HT1080 (cell line): ENCODE data around the gene ATP8B2. TPM values are rescaled to one million over a fixed set of nuclear protein-coding genes. Genes with fewer than 3 reads are reported as not detected.
"Not testable (repeated sequence)": the region's sequence is repeated elsewhere in the genome, so short reads cannot be mapped to it uniquely, and the experiment has no call there.

Source experiments
- DNase-seq: peaks from one replicate; pipeline ENCODE4 v3.0.0-alpha.2; 2015; ENCODE audit warnings: low read depth
- polyA plus RNA-seq, 2 experiments: library from polyadenylated mRNA; depleted of rRNA; stranded (reverse); fragments of >200 nt; gene quantifications; 2 replicates each; pipeline ENCODE4 v1.2.3, GENCODE V29; 2015
- total RNA-seq: library from RNA; depleted of rRNA; stranded (reverse); fragments of >200 nt; shearing (Covaris generic); gene quantifications from 2 replicates; pipeline ENCODE4 v1.2.3, GENCODE V29; 2014; rRNA removed

The ATP8B2 gene, protein sequence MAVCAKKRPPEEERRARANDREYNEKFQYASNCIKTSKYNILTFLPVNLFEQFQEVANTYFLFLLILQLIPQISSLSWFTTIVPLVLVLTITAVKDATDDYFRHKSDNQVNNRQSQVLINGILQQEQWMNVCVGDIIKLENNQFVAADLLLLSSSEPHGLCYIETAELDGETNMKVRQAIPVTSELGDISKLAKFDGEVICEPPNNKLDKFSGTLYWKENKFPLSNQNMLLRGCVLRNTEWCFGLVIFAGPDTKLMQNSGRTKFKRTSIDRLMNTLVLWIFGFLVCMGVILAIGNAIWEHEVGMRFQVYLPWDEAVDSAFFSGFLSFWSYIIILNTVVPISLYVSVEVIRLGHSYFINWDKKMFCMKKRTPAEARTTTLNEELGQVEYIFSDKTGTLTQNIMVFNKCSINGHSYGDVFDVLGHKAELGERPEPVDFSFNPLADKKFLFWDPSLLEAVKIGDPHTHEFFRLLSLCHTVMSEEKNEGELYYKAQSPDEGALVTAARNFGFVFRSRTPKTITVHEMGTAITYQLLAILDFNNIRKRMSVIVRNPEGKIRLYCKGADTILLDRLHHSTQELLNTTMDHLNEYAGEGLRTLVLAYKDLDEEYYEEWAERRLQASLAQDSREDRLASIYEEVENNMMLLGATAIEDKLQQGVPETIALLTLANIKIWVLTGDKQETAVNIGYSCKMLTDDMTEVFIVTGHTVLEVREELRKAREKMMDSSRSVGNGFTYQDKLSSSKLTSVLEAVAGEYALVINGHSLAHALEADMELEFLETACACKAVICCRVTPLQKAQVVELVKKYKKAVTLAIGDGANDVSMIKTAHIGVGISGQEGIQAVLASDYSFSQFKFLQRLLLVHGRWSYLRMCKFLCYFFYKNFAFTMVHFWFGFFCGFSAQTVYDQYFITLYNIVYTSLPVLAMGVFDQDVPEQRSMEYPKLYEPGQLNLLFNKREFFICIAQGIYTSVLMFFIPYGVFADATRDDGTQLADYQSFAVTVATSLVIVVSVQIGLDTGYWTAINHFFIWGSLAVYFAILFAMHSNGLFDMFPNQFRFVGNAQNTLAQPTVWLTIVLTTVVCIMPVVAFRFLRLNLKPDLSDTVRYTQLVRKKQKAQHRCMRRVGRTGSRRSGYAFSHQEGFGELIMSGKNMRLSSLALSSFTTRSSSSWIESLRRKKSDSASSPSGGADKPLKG
- 126 and 169 TPM in 2 replicates for total RNA-seq
- 49.4 and 56.8 TPM in 2 replicates for polyA plus RNA-seq (2015; cell fraction: cytosol; rRNA removed)
- polyA plus RNA-seq (2015; cell fraction: nucleus; rRNA removed) = 63.8 and 74.8 TPM in 2 replicates

DNA sequence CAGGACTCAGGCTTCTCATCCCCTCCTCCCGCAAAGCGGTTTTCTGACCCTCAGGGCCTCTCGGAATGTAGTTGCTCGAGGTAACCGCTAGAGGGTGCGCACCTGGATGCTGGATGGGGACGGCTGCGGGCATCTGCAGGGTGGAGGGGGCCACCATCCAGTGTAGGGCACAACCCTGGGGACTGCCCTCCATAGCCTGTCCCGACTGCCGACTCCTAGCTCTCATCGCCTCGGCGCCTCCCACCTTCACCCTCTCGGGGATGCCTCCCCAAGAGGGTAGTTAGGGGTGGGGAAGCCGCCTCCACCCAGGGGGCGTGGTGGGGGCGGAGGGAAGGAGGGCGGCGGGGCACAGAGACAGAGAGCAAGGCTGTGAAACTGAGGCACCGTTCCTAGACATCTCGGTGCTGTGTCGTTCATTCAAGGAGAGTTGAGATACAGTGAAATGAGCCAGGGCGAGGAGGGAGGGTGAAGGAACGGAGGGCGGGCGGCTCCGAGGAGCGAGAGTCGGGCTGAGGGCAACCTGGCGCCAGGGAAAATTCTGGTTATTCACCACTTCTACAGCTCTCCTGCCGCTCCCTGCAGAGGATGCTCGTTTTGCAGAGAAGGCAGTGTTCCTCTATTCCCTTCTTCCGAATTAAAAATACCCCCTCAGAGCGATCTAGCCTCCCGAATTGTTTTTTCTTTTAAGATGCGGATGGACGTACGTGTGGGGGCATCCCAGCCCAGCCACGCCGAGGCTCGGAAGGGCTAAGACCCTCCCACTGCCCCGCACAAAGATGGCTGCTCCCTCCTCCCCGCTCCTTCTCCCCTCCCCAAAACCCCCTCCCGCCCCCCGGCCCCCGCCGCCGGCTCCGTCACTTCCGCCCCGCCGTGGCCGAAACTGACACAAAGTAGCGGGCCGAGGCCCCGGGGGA, at the start of gene ATP8B2:
ATP8B2 (plus strand) TSS at position 857 of the 914 bp plus-strand sequence. CDS start 2,617 bp downstream, outside the sequence.
- peak; percentile 73 for DNase-seq

DNA sequence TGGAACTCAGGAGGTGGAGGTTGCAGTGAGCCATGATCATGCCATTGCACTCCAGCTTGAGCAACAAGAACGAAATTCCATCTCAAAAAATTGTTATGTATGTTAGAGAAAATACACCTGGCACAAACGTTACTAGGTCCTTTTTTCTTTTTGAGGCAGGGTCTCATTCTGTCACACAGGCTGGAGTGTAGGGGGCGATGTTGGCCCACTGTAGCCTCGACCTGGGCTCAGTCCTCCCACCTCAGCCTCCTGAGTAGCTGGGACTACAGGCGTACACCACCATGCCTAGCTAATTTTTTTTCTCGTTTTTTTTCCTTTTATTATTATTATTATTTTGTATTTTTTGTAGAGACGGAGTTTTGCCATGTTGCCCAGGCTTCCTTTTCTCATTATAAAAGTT, 48.5 kb upstream of the ATP8B2 start:
- peak; percentile 20 for DNase-seq

DNA sequence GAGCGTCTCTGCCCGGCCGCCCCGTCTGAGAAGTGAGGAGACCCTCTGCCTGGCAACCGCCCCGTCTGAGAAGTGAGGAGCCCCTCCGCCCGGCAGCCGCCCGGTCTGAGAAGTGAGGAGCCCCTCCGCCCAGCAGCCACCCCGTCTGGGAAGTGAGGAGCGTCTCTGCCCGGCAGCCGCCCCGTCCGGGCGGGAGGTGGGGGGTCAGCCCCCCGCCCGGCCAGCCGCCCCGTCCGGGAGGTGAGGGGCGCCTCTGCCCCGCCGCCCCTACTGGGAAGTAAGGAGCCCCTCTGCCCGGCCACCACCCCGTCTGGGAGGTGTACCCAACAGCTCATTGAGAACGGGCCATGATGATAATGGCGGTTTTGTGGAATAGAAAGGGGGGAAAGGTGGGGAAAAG, 37.7 kb upstream of the ATP8B2 start:
- DNase-seq = not testable (repeated sequence)

DNA sequence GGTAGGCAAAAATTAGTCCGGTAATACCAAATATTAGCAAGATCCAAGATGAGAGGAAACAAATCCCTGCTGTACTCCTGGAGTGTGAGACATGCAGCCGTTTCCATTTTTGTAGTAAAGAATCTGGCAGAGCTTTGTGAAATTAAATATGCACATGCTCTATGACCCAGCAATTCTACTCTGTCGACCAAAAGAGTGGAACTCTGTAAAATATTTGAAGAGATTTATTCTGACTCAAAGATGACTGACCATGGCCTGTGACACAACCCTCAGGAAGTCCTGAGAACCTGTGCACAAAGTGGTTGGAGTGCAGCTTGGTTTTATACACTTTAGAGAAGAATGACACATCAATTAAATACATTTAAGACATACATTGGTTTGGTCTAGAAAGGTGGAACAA, 36.7 kb upstream of the ATP8B2 start:
- DNase-seq = peak; percentile 25

DNA sequence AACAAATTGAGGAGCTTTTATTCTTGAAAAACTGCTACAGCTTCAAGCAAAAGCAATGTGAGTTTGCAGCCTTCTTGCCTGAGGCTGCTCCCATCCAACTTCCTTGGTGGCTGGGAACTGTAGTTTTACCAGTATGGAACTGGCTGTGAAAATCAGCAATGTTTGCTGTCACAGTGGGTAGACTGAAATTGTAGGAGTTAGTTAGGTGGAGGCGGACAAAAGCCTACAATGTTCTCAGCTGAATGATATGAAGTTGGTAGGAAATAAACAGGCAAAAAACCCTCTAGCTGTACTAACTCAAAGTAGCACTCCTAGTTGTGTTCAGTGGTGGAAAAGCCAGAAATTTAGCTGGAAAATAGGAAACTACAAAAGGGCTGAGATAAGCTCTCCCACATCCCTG, 34.4 kb upstream of the ATP8B2 start:
- no peak for DNase-seq

DNA sequence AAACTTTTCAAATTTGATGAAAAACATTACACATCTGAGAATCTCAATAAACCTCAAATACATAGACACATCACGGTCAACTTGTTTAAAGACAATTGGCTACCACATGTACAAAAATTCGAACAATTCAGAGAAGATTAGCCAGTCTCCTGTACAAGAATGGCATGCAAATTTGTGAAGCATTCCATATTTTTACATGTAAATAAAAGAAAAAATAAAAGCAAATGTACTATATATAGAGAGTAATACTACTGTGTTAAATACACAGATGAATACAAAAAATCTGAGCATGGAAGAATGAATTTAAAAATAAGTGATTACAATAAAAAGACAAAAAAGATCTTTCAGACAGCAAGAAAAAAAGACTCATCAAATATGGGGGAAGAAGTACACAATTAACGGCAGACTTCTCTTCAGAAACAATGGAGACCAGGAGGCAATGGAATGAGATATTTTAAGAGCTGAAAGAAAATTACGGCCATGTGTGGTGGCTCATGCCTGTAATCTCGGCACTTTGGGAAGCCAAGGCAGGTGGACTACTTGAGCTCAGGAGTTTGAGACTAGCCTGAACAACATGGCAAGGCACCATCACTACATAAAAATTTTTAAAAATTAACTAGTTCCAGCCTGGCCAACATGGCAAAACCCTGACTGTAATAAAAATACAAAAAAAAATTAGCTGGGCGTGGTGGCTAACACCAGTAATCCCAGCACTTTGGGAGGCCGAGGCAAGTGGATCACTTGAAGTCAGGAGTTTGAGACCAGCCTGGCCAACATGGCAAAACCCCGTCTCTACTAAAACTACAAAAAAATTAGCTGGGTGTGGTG, 29.7 kb upstream of the ATP8B2 start:
- DNase-seq = peak; percentile 11

DNA sequence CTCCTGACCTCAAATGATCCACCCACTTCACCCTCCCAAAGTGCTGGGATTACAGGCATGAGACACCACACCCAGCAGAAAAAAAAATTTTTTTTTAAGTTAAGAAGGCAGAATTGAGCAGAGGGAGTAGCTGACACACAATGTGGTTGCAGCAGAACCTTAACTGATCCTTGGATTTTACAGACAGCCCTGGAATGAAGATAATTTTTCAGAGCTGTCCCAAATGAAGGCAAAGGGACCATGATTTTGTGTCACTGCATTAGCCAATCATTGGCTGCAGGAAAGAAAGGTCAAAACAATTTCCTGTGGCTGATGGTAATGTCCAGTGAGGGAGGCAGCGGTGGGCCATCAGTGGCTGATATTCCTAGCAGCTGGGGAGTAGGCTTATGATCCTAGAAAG, 23.7 kb upstream of the ATP8B2 start:
- DNase-seq = no peak

DNA sequence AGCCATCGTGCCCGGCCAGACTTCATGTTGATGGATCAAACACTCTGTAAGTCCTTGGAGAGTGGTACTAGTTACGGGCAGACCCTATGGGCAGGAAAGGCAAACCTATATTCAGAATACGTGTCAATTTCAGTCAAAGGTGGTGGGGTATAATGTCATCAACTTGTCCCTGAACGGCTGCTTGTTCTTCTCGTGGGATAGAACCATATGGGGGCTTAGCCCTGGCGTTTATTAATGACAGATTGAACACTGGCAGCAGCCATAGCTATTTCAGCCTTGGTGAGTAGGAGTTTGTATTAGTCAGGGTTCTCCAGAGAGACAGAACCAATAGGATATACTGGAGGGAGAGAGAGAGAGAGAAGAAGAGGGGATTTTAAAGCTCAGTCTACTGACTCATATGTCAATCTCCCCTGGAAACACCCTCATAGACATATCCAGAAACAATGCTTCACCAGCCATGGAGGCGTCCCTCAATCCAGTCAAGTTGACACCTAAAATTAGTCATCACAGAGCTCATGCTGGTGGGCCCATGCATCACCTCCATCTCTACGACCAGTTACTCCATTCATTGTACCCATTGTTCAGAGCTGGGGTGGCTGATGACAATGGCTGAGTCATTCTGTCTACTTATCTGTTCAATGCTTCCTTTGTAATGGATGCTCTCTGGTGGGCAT, 20.5 kb upstream of the ATP8B2 start:
- DNase-seq = peak; percentile 98

DNA sequence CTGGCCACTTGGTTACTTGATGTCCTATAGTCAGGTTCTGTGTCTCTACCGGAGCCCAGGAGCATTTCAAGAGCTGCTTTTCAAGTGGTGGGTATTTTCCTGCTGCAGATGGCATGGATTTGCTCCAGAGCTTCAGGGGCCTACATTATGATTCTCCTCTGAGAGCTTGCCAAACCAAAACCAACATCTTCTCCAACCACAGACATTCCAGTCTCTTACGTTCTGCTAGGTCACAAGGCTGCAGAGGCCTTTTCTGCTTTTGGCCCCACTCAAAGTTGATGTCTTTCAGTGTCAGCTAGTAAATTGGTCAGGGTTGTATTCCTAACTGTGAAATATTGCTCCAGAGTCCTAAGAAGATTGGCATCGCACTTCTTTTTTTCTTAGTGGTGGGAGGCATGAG, 19.2 kb upstream of the ATP8B2 start:
- peak; percentile 77 for DNase-seq

DNA sequence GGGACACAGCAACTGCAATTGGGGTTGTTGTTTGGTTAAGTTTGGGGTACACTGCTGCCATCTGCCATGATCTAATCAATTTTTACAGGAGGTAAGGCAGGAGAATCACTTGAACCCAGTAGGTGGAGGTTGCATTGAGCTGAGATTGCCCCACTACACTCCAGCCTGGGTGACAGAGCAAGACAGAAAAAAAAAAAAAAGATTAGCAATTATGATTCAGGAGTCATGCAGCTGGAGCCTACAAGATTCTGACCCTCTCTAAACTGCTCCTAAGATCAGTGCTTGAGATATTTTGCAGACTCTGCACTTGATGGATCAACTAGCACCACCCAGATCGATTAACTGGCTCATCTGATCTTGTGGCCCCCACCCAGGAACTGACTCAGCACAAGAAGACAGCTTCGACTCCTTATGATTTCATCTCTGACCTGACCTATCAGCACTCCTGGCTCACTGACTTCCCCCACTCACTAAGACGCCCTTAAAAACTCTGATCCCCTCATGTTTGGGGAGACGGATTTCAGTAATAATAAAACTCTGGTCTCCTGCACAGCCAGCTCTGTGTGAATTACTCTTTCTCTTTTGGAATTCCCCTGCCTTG, 17.6 kb upstream of the ATP8B2 start:
- peak; percentile 23 for DNase-seq

DNA sequence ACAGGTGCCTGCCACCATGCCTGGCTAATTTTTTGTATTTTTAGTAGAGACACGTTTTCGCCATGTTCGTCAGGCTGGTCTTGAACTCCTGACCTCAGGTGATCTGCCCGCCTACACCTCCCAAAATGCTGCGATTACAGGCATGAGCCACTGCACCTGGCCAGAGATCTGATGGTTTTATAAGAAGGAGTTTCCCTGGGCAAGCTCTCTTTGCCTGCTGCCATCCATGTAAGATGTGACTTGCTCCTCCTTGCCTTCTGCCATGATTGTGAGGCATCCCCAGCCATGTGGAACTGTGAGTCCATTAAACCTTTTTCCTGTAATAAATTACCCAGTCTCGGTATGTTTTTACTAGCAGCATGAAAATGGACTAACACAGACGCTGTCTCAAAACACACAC, 16.2 kb upstream of the ATP8B2 start:
- DNase-seq = not testable (repeated sequence)

DNA sequence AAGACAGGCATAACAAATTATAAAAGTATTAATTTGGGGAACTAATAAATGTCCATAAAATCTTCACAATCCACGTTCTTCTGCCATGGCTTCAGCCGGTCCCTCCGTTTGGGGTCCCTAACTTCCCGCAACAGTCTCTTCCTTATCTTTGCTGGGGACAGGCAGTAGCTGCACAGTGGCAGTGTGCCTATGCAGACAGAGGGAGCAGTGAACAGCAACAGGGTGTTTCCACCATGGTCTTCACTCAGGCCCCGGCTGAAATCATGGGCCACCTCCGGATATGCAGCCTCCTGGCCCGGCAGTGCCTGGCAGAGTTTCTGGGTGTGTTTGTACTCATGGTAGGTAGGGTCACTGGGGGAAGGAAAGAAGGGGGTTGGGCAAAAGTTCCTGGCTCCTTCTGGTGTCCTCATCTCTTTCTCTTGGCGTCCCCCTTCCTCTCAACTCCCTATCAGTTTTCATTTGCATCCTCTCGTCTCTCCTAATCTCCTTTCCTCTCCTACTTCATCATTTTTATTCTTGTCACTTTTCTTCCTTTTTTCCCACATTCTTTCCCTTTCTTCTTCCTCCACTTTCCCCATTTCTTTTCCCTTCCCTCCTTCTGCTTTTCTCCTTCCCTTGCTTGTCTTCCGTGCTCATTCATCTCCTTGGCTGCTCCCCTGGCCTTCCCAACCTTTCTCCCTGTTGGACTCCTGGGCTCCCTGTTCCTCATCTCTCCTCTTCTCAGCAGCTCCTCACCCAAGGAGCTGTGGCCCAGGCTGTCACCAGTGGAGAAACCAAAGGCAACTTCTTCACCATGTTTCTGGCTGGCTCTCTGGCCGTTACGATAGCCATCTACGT, 12.9 kb upstream of the ATP8B2 start:
- DNase-seq = not testable (repeated sequence)

DNA sequence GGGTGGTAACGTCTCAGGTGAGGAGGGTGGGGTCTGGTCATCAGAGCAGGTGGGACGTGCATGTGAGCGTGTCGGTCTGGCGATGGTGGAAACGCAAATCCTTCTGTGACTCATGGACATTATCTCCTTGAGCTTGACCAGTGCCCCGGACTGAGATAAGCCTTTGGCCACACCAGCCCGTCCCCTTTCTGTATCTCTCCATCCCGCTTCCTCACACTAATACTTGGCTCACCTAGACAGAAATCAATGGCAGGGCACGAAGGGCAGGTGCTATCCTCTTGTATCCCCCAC, 12.3 kb upstream of the ATP8B2 start:
- DNase-seq = no peak

DNA sequence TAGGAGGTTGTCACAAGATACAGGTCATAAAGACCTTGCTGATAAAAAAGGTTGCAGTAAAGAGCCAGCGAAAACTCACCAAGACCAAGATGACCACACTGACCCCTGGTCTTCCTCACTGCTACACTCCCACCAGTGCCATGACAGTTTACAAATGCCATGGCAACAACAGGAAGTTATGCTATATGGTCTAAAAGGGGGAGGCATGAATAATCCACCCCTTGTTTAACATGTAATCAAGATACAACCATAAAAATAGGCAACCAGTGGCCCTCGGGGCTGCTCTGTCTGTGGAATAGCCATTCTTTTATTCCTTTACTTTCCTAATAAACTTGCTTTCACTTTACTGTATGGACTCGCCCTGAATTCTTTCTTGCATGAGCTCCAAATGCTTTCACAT, 11.1 kb upstream of the ATP8B2 start:
- DNase-seq = not testable (repeated sequence)

DNA sequence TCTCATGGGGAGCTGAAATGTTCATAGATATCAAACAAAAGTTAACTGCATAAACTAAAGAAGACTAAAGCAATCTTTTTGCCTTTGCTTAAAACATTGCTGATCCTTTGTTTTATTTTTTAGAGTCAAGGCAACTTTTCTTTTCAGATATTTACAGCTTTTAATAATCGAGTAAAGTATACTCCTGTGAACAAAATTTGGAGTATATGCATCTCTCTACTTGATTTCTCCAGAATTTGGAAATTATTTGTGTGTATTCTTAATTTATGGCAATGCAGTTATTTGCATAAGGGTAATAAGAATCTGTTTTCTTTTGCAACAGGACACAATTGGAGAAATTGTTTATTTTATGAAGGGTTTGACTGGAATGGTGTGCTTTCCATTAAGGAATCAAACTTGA, 8.6 kb upstream of the ATP8B2 start:
- no peak for DNase-seq

DNA sequence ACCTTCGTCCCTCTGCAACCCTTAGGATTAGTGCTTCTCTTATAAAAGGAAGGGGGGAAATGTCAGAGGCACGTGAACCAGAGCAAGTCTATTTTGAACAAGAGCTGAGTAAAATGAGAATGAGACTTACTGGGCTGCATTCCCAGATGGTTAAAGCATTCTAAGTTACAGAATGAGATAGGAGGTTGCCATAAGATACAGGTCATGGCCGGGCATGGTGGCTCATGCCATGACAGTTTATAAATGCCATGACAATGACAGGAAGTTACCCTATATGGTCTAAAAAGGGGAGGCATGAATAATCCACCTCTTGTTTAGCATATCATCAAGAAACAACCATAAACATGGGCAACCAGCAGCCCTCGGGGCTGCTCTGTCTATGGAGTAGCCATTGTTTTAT, 6.9 kb upstream of the ATP8B2 start:
- no peak for DNase-seq

DNA sequence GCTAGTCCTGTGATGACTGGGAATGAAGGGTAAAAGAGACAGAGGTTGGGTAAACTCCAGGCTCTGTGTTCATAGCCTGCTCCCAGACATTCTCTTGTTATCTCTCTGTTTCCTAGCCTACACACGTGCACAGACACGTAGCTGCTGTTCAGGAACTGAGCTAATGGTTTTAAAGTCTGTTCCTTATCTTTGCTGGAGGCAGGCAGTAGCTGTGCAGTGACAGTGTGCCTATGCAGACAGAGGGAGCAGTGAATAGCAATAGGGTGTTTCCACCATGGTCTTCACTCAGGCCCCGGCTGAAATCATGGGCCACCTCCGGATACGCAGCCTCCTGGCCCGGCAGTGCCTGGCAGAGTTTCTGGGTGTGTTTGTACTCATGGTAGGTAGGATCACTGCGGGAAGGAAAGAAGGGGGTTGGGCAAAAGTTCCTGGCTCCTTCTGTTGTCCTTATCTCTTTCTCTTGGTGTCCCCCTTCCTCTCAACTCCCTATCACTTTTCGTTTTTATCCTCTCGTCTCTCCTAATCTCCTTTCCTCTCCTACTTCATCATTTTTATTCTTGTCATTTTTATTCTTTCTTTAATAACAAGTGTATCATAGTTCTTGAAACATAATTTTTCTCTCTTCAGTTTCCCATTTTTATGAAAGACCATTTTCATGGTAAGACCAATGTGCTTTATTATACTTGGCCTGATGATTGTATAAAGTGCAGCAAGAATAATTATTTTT, 4.3 kb upstream of the ATP8B2 start, which contains the start of gene AQP10:
AQP10 (plus strand) TSS at position 212 of the 727 bp plus-strand sequence; CDS start at position 275, 63 bp downstream.
- no peak for DNase-seq
